H1 (cell line): ENCODE data around the gene RABL3. TPM values are rescaled to one million over a fixed set of nuclear protein-coding genes. Genes with fewer than 3 reads are reported as not detected.

Experiments
- CTCF ChIA-PET: fragments of 300-600 bp; sonication (Branson Sonifier 250); formaldehyde crosslinking; loops from one replicate; lab custom pipeline; 2021; ENCODE audit not compliant: partially characterized antibody; lab: Charles Lee
- POLR2A ChIA-PET: fragments of 300-600 bp; sonication (Branson Sonifier 250); formaldehyde crosslinking; loops from one replicate; lab custom pipeline; 2021; ENCODE audit warnings: inconsistent platforms; ENCODE audit not compliant: partially characterized antibody; lab: Charles Lee
- DNase-seq, 2 experiments: peaks; one replicate each; pipeline versions ENCODE4 v3.0.0 to v3.0.0-alpha.2; 2010 to 2022; ENCODE audit warnings: low spot score in 2 of 2, low read depth in 1 of 2, mixed read lengths in 1 of 2
- FAIRE-seq: peaks from 2 replicates; lab custom pipeline; 2011; peaks lifted over from hg19 to GRCh38; lab: Jason Lieb, UNC
- H2AFZ ChIP-seq: 2 replicates; pipeline ENCODE4 v1.8.1; 2012; ENCODE audit warnings: low read length, inconsistent platforms
- H2AK5ac ChIP-seq: 2 replicates; pipeline ENCODE4 v1.6.1; 2013; ENCODE audit warnings: low read depth, low read length
- H2BK120ac ChIP-seq: replicated peaks from 2 replicates; pipeline ENCODE3; 2013; ENCODE audit warnings: low read depth, low read length, inconsistent platforms
- H2BK12ac ChIP-seq: 2 replicates; pipeline ENCODE4 v1.6.1; 2013; ENCODE audit warnings: low read depth, low read length
- H2BK15ac ChIP-seq: 2 replicates; pipeline ENCODE4 v1.6.1; 2013; ENCODE audit warnings: low read length
- H2BK20ac ChIP-seq: 2 replicates; pipeline ENCODE4 v1.6.1; 2013; ENCODE audit warnings: low read length
- H2BK5ac ChIP-seq: 2 replicates; pipeline ENCODE4 v1.6.1; 2013; ENCODE audit warnings: low read depth, low read length
- H3K14ac ChIP-seq: 2 replicates; pipeline ENCODE4 v1.6.1; 2013; ENCODE audit warnings: inconsistent platforms; ENCODE audit not compliant: insufficient read length
- H3K18ac ChIP-seq: 2 replicates; pipeline ENCODE4 v1.6.1; 2013; ENCODE audit warnings: low read length; ENCODE audit errors: extremely low read depth
- H3K23ac ChIP-seq: 2 replicates; pipeline ENCODE4 v1.6.1; 2013; ENCODE audit warnings: inconsistent platforms; ENCODE audit not compliant: insufficient read length
- H3K23me2 ChIP-seq: 2 replicates; pipeline ENCODE4 v1.6.1; 2013; ENCODE audit warnings: low read depth, low read length
- H3K27ac ChIP-seq: 2 replicates; pipeline ENCODE4 v1.6.1; 2011; ENCODE audit warnings: low read depth, low read length, inconsistent platforms
- H3K27me3 ChIP-seq, 4 experiments: replicated peaks in 1 of 4; 1 replicate in 1 of 4; 2 replicates in 3 of 4; pipeline versions ENCODE4 v1.6.1 to v1.8.1; 2011 to 2013; ENCODE audit warnings: low read length in 3 of 4, mild to moderate bottlenecking in 3 of 4, inconsistent platforms in 2 of 4, mixed read lengths in 2 of 4, moderate library complexity in 1 of 4; ENCODE audit not compliant: control insufficient read depth in 3 of 4, insufficient read depth in 3 of 4; ENCODE audit errors: extremely low read depth in 1 of 4
- H3K36me3 ChIP-seq, 4 experiments: 2 replicates each; pipeline versions ENCODE4 v1.6.1 to v1.8.1; 2011 to 2013; ENCODE audit warnings: mild to moderate bottlenecking in 4 of 4, low read length in 3 of 4, moderate library complexity in 2 of 4, control low read depth in 1 of 4, inconsistent platforms in 1 of 4; ENCODE audit not compliant: insufficient read depth in 4 of 4, control insufficient read depth in 2 of 4
- H3K4ac ChIP-seq: replicated peaks from 2 replicates; pipeline ENCODE3; 2013; ENCODE audit warnings: low read length, low read depth, mixed read lengths, inconsistent platforms; ENCODE audit not compliant: insufficient read length
- H3K4me1 ChIP-seq, 4 experiments: replicated peaks in 1 of 4; 1 replicate in 1 of 4; 2 replicates in 3 of 4; pipeline versions ENCODE4 v1.6.1 to v1.8.1; 2011 to 2013; ENCODE audit warnings: low read length in 3 of 4, inconsistent platforms in 2 of 4, mixed read lengths in 1 of 4; ENCODE audit not compliant: insufficient read depth in 4 of 4, control insufficient read depth in 3 of 4
- H3K4me2 ChIP-seq, 2 experiments: 2 replicates each; pipeline versions ENCODE4 v1.6.1 to v1.8.1; 2011 to 2013; ENCODE audit warnings: low read depth in 2 of 2, low read length in 2 of 2, control low read depth in 1 of 2, inconsistent platforms in 1 of 2, mild to moderate bottlenecking in 1 of 2; ENCODE audit not compliant: insufficient read depth in 1 of 2
- H3K4me3 ChIP-seq, 4 experiments: fragments of 200-600, 300-600 bp in 1 of 4; sonication (generic), shearing (Covaris generic), sonication (Bioruptor Twin) in 1 of 4; 2 replicates each; pipeline versions ENCODE4 v1.5.1 to v1.8.1; 2011 to 2016; ENCODE audit warnings: low read length in 4 of 4, low read depth in 3 of 4, control low read depth in 2 of 4, inconsistent platforms in 2 of 4, mild to moderate bottlenecking in 2 of 4, mixed read lengths in 1 of 4, moderate library complexity in 1 of 4; ENCODE audit not compliant: insufficient read depth in 2 of 4; ENCODE audit errors: extremely low read depth in 1 of 4
- H3K56ac ChIP-seq: replicated peaks from 2 replicates; pipeline ENCODE3; 2013; ENCODE audit warnings: low read depth, mild to moderate bottlenecking, mixed read lengths, low read length, inconsistent platforms; ENCODE audit not compliant: insufficient read length
- H3K79me1 ChIP-seq: 2 replicates; pipeline ENCODE4 v1.6.1; 2013; ENCODE audit warnings: low read depth, low read length, control low read depth
- H3K79me2 ChIP-seq, 2 experiments: 2 replicates each; pipeline versions ENCODE4 v1.6.1 to v1.8.1; 2012 to 2013; ENCODE audit warnings: low read length in 2 of 2, mild to moderate bottlenecking in 2 of 2, inconsistent platforms in 1 of 2; ENCODE audit not compliant: insufficient read depth in 2 of 2, control insufficient read depth in 1 of 2
- H3K9ac ChIP-seq, 4 experiments: replicated peaks in 1 of 4; 1 replicate in 1 of 4; 2 replicates in 3 of 4; pipeline versions ENCODE4 v1.6.1 to v1.8.1; 2011 to 2013; ENCODE audit warnings: low read depth in 3 of 4, low read length in 3 of 4, control low read depth in 2 of 4, mild to moderate bottlenecking in 2 of 4, moderate library complexity in 2 of 4, inconsistent platforms in 1 of 4; ENCODE audit errors: extremely low read depth in 1 of 4
- H3K9me3 ChIP-seq, 2 experiments: 2 replicates each; pipeline versions ENCODE4 v1.6.1 to v1.8.1; 2012 to 2013; ENCODE audit warnings: mild to moderate bottlenecking in 2 of 2, moderate library complexity in 2 of 2, control low read depth in 1 of 2, inconsistent platforms in 1 of 2, low read depth in 1 of 2, low read length in 1 of 2, mixed read lengths in 1 of 2; ENCODE audit not compliant: insufficient read depth in 2 of 2
- H4K20me1 ChIP-seq, 2 experiments: replicated peaks in 1 of 2; 2 replicates each; pipeline versions ENCODE3 to v1.8.1; 2011 to 2013; ENCODE audit warnings: inconsistent platforms in 2 of 2, low read length in 2 of 2, mild to moderate bottlenecking in 1 of 2; ENCODE audit not compliant: insufficient read depth in 2 of 2, control insufficient read depth in 1 of 2
- H4K5ac ChIP-seq: 2 replicates; pipeline ENCODE4 v1.6.1; 2013; ENCODE audit warnings: low read length, low read depth, mixed read lengths, inconsistent platforms; ENCODE audit not compliant: insufficient read length
- H4K8ac ChIP-seq: 2 replicates; pipeline ENCODE4 v1.8.0; 2013; ENCODE audit warnings: mild to moderate bottlenecking, moderate library complexity, low read length, inconsistent platforms; ENCODE audit not compliant: insufficient read depth; ENCODE audit errors: extremely low read depth
- H4K91ac ChIP-seq: replicated peaks from 2 replicates; pipeline ENCODE3; 2013; ENCODE audit warnings: low read length, mixed read lengths, inconsistent platforms; ENCODE audit not compliant: insufficient read length
- HDAC2 ChIP-seq, 2 experiments: fragments of 300-600 bp in 1 of 2; sonication (generic) in 1 of 2; IDR thresholded peaks; 2 replicates each; pipeline ENCODE4 v1.6.1; 2011 to 2012; ENCODE audit warnings: low read depth in 2 of 2, low read length in 2 of 2, mild to moderate bottlenecking in 2 of 2, moderate library complexity in 2 of 2, borderline replicate concordance in 1 of 2, inconsistent platforms in 1 of 2
- NRF1 ChIP-seq: IDR thresholded peaks from 2 replicates; pipeline ENCODE4 v1.6.1; 2011; ENCODE audit warnings: mild to moderate bottlenecking, low read depth, low read length, improper control_type of control experiment
- WGBS, 2 experiments: shearing (Covaris generic) in 1 of 2; methylation state at CpG; one replicate each; pipeline versions ENCODE4 v1.1.6 to v1.1.7; 2013 to 2015; ENCODE audit warnings: low lambda C conversion rate in 2 of 2, mixed read lengths in 2 of 2, inconsistent platforms in 1 of 2, low coverage in 1 of 2, missing lambda C conversion rate in 1 of 2; ENCODE audit not compliant: insufficient replicate concordance in 2 of 2, insufficient coverage in 1 of 2, insufficient read length in 1 of 2; ENCODE audit errors: extremely low coverage in 1 of 2, missing lambda C conversion rate in 1 of 2; 5-methylcytosine and 5-hydroxymethylcytosine counted together
- polyA plus RNA-seq, 7 experiments: library from polyadenylated mRNA; depleted of rRNA in 3 of 7; stranded (reverse) in 5 of 7; unstranded in 2 of 7; fragments of >200 nt in 5 of 7; fragments of 200-250 nt in 2 of 7; gene quantifications; 1 replicate in 5 of 7; 2 replicates in 1 of 7; 4 replicates in 1 of 7; pipeline versions ENCODE4 v1.2.1 to v1.2.3, GENCODE V29; 2011 to 2013; ENCODE audit warnings: missing spikeins in 2 of 7, mixed read lengths in 2 of 7
- total RNA-seq: library from RNA; stranded (reverse); fragmentation: NEBNext Ultra II Directional; extraction: Animal tissue kit (Norgen Biotek cat#: 25700); gene quantifications from 2 replicates; pipeline ENCODE4 v1.2.1, GENCODE V29; 2021

Gene RABL3
- total and polyA plus RNA-seq, 2 of the 8 experiments (the other 6 are each of a cell fraction or from before 2014, with no cell fraction given) = 4.4 to 19.2 TPM

DNA sequence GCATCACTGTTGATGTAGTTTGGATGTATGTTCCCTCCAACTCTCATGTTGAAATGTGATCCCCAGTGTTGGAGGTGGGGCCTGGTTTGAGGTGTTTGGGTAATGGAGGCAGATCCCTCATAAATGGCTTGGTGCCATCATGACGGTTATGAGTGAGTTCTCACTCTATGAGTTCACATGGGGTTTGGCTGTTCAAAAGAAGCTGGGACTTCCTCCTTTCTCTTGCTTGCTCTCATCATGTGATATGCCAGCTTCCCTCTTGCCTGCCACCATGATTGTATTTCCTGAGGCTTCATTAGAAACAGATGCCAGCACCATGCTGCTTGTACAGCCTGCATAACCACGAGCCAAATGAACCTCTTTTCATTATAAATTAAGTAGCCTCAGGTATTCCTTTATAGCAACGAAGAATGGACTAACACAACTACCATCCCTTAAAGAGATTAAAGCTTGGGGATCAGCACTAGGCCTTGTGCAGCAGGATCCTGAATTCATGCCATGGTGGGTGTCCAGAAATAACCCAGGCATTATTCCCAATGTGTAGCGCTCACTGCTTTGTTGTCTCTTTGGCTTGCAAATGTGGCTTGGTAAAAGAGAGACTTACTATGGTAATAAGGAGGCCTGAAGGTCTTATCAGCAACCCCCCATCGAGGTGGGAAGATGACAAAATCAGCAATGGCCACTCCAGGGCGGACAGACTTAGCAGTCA, 104.3 kb downstream of the RABL3 start:
- DNase-seq (no peak), FAIRE-seq (no peak)
- Histone ChIP-seq H3K4ac (no peak overlapping the region), H3K4me2 (no peak overlapping the region), H3K9me3 (peaks cover 0 to 3% of the 10 kb centered on the region in 2 experiments; a peak in 1 of 4 replicates), H3K4me1 (no peaks in the 10 kb centered on the region), H4K8ac (no peak overlapping the region), H3K36me3 (no peaks in the 10 kb centered on the region; a peak in 1 of 8 replicates), H3K4me3 (no peak overlapping the region), H3K27ac (no peak overlapping the region), H3K23me2 (no peaks in the 10 kb centered on the region), H2BK5ac (no peak overlapping the region), H2AK5ac (no peak overlapping the region), H2AFZ (peak overlapping the region; percentile 75), H3K56ac (no peak overlapping the region), H4K91ac (no peak overlapping the region), H4K20me1 (no peaks in the 10 kb centered on the region), H3K79me2 (no peaks in the 10 kb centered on the region), H4K5ac (no peak overlapping the region), H3K23ac (no peak overlapping the region), H2BK12ac (no peak overlapping the region), H3K79me1 (no peaks in the 10 kb centered on the region), H3K27me3 (no peaks in the 10 kb centered on the region), H3K14ac (no peak overlapping the region), H3K18ac (no peak overlapping the region), H2BK20ac (no peak overlapping the region), H3K9ac (no peak overlapping the region), H2BK15ac (no peak overlapping the region), H2BK120ac (no peak overlapping the region)
- CTCF ChIA-PET = no interaction called here
- WGBS, 2 experiments = 90% methylated on average over 6 of the region's 6 CpGs; no CpG with 5 or more reads in 1 of the 2 experiments
- POLR2A ChIA-PET = no interaction called here
- TF ChIP-seq HDAC2 (IDR thresholded peaks at IDR 0.05; ENCODE audit: borderline replicate concordance in 1 of 2, low read depth in 2 of 2, low read length in 2 of 2) = no peak
- TF ChIP-seq NRF1 = no peak
